Activated naive CD8-positive, alpha-beta T cell treated with anti-CD3 and anti-CD28 coated beads, Interleukin-2, amount 50 U/mL, for 16 hours (primary cell): ENCODE results near the gene PYGB.

Source experiments
- DNase-seq: peaks from one replicate; pipeline ENCODE4 v3.0.0-alpha.2; 2020; ENCODE audit warnings: low read depth, low spot score

The PYGB gene

DNA sequence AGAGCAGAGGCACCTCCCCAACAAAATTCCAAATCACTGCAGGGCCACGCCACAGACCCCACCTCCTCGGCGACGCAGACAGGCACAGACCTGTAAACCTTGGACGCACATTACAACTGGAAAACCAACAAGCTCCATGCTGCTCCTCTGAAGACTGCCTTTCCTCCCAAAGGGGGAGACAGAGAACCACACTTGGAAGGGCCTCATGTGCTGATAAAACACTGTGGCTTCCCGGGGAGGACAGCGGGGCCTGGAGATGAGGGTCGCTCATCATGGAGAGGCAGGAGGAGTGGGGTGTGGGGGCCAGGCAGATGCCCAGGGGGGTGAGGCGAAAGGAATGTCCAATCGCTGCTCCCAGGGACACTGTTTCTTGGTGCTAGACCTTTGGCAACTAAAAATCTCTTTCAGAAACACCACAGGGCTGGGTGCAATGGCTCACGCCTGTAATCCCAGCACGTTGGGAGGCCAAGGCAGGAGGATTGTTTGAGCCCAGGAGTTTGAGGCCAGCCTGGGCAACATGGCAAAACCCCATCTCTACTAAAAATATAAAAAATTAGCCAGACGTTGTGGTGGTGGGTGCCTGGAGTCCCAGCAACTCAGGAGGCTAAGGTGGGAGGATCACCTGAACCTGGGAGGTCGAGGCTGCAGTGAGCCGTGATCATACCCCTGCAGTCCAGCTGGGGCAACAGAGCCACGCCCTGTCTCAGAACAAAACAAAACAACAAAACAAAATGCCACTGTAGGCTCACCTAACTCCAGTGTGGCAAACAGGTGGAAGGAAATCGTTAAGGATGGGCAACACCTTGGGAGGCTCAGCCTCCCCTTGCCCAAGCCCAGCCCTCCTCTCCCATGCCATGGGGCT, 88.9 kb downstream of the PYGB start:
- no peak for DNase-seq

DNA sequence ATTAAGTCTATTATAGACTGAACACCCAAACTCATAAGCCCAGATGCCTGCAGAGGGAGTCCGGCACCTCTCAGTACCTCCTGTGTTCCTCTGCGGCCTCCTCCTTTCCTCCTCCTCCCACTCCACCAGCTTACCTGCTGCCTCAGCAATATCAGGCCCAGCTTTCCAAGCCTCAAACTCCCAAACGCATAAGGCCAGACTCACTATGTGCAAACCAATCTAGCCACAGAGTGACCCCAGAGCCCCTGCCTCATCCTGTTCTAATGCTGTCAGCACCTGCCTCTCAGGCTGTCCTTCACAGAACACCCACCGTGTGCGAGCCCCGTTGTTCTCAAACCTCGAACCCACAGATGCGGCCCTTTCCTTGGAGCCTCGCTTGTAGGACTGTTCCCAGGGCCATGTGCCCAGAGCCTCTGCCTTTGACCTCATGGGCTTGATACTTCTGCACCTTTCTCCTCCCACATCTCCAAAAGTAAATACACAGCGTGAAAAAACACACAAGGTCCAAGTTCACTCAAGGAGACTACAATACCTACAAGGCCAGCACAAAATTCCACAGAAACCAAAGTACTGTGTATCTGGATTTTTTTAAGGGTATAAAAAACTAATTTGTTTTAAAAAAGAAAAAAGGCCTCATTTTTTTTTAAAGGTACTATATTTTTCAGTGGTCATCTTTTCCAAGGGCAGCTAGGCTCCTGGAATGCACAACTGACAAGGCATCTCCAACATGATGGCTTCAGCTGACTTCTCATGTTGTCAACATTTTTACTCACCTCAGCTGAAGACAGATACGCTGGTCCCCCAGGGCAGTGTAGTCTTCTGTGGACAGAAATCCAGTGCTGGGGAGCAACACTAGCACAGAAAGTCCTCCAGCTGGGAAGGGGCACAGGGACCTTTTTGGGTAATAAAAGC, 90.5 kb downstream of the PYGB start:
- DNase-seq: no peak

DNA sequence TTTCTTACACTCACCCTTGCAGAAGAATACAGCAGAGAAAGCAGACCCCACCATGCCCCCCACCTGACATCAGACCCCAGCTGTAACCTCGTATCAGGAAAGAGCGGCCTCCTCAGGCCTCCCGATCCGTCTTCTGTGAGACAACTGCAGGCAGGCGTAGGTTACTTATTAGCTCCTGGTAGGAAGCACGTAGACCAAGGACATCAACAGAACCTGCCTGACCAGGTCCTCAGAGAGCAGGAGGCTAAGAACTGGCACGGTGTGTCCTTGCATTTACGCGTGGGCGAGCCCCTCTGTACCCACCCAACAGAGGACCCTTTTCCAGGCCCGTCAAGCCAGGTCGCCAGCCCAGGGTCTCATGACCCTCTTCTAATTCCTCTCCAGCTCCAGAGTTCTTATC, 91.7 kb downstream of the PYGB start:
- no peak for DNase-seq

DNA sequence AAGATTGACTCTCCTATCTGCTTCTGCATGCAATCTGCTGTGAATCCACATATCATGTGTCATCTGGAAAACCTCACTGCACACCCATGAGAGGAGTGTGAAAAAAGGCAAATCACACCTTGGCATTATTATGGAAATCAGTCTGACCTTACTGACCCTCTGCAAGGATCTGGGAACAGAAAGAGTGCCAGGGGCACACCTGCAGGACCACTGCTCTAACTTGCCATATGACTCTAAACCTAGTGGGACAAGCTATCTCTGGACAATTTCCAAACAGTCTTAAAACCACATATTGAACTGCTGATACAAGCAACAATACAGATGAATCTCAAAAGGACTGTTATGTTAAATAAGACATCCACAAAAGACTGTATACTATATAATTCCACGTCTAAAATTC, 92.5 kb downstream of the PYGB start:
- no peak for DNase-seq

DNA sequence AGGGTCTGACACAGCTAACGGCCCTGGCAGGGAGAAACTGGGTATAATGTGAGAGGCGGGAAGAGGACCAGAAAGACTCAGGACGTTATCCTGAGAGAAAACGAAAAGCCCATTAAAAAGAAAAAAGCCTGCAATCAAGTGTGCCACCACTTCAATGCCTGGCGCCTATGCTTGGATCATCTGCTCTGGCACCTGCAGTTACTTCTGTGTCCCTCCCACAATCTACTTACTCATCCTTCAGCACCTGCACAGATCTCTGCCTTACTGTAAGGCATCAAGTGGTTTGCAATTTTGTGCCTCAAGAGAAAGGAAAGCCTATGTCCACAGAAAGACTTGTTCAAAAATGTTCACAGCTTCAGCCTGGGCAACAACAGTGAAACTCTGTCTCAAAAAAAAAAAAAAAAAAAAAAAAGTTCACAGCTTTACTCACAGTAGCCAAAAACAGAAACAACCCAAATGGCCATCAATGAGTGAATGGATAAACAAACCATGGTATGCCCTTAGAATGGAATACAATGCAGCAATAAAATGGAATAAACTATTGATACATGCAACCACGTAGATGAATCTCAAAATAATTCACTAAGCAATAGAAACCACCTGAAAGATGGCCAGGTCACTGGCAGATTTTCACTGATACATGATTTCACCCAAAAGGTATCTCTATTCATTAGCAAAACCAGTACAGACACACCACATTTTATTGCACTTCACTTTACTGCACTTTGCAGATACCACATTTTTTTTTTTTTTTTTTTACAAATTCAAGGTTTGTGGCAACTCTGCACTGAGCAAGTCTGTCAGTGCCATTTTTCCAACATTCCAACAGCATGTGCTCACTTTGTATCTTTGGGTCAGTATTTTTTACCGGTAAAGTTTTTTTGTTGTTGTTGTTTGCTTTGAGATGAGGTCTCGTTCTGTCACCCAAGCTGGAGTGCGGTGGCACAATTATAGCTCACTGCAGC, 94.1 kb downstream of the PYGB start:
- DNase-seq: no peak

DNA sequence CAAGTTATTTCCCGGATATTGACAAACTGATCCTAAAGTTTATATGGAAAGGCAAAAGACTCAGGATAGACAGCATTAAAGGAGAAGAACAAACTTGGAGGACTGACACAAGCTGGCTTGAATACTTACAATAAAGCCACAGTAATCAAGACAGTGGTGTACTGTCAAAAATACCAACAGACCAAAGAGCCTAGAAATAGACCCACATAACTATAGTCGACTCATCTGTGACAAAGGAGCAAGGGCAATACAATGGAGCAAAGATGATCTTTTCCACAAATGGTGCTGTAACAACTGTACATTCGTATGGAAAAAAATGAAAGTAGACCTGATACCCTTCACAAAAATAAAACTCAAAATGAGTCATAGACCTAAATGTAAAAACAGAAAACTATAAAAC, 96.7 kb downstream of the PYGB start:
- DNase-seq: no peak

DNA sequence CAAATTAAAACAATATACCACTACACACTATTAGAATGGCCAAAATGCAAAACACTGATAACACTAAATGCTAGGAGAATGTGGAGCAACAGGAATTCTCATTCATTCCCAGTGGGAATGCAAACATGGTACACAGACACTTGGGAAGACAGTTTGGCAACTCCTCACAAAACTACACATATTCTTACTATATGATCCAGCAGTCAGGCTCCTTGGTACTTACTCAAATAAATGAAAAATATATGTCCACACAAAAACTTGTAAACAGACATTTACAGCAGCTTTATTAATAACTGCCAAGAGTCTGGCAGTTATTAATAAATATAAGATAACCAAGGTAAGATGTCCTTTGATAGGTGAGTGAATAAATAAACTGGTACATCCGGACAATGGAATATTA, 97.8 kb downstream of the PYGB start:
- no peak for DNase-seq

DNA sequence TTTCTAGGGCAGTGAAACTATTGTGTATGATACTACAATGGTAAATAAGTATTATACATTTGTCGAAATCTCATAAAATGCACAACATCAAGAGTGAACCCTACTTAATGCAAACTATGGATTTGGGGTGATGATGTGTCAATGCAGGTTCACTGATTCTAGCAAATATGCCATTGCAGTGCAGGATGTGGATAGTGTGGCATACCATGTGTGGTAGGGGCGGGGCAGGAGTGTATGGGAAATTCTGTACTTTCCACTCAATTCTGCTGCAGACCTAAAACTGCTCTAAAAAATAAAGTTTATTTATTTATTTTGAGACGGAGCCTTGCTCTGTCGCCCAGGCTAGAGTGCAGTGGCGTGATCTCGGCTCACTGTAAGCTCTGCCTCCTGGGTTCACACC, 98.5 kb downstream of the PYGB start:
- DNase-seq: no peak
